ENCODE data around the gene ABLIM3.

Gene ABLIM3

GRCh38 chr5:149219584-149219983 is 78.3 kb downstream of the ABLIM3 start:
- DNase-seq (ENCODE audit: low spot score): no peak

GRCh38 chr5:149220750-149221149 is 79.5 kb downstream of the ABLIM3 start:
- DNase-seq (ENCODE audit: low spot score): peak; percentile 67

- DNase-seq (ENCODE audit: low spot score): peak; percentile 84
These were observed 80.0 kb downstream of the ABLIM3 start for GRCh38 chr5:149221326-149221725.

GRCh38 chr5:149221731-149222342 is 80.5 kb downstream of the ABLIM3 start:
- DNase-seq (ENCODE audit: low spot score): no peak

- peak; percentile 44 for DNase-seq (ENCODE audit: low spot score)
These were observed 82.0 kb downstream of the ABLIM3 start for GRCh38 chr5:149223081-149223848.

GRCh38 chr5:149224282-149224681 is 83.0 kb downstream of the ABLIM3 start:
- DNase-seq (ENCODE audit: low spot score): no peak

- DNase-seq (ENCODE audit: low spot score): no peak
These were observed 86.0 kb downstream of the ABLIM3 start for GRCh38 chr5:149227168-149227826.

- peak; percentile 91 for DNase-seq (ENCODE audit: low spot score)
These were observed 87.5 kb downstream of the ABLIM3 start for GRCh38 chr5:149228618-149229297.

- no peak for DNase-seq (ENCODE audit: low spot score)
These were observed 88.1 kb downstream of the ABLIM3 start for GRCh38 chr5:149229298-149229937.

- DNase-seq (ENCODE audit: low spot score): peak; percentile 60
These were observed 94.5 kb downstream of the ABLIM3 start for GRCh38 chr5:149235841-149236240.

GRCh38 chr5:149237662-149238061 is 96.4 kb downstream of the ABLIM3 start:
- DNase-seq (ENCODE audit: low spot score): no peak

GRCh38 chr5:149238540-149238939 is 97.2 kb downstream of the ABLIM3 start:
- DNase-seq (ENCODE audit: low spot score): no peak

GRCh38 chr5:149239917-149240316 is 98.6 kb downstream of the ABLIM3 start:
- no peak for DNase-seq (ENCODE audit: low spot score)

- DNase-seq (ENCODE audit: low spot score): no peak
These were observed 99.2 kb downstream of the ABLIM3 start for GRCh38 chr5:149240354-149240998.

GRCh38 chr5:149242339-149242738 is 101.0 kb downstream of the ABLIM3 start:
- no peak for DNase-seq (ENCODE audit: low spot score)

GRCh38 chr5:149246906-149247305 is 105.6 kb downstream of the ABLIM3 start:
- no peak for DNase-seq (ENCODE audit: low spot score)

GRCh38 chr5:149247726-149248125 is 106.4 kb downstream of the ABLIM3 start:
- DNase-seq (ENCODE audit: low spot score): no peak

GRCh38 chr5:149251546-149251945 is 110.3 kb downstream of the ABLIM3 start:
- no peak for DNase-seq (ENCODE audit: low spot score)

- no peak for DNase-seq (ENCODE audit: low spot score)
These were observed 113.2 kb downstream of the ABLIM3 start for GRCh38 chr5:149254506-149254905.

GRCh38 chr5:149256451-149256850 is 115.2 kb downstream of the ABLIM3 start:
- DNase-seq (ENCODE audit: low spot score): no peak

GRCh38 chr5:149257131-149257530 is 115.8 kb downstream of the ABLIM3 start:
- no peak for DNase-seq (ENCODE audit: low spot score)
